Measurements from ENCODE around the gene RNASEH1. TPM values are rescaled to one million over a fixed set of nuclear protein-coding genes. Genes with fewer than 3 reads are reported as not detected.

RNASEH1 gene
- total and polyA plus RNA-seq, 3 experiments from 2014 or later, result 34.4 to 38.1 (median 36.5) TPM

GRCh38 chr2:3602553-3603339, 44.6 kb upstream of the RNASEH1 start:
- H3K27ac Mint-ChIP-seq, result peak overlapping the region in 1 of 8 donors; percentile 7
- Histone ChIP-seq H3K27me3 (ENCODE audit: insufficient read depth, low read length, poor library complexity, severe bottlenecking) (no peaks in the 10 kb centered on the region), H3K36me3 (ENCODE audit: insufficient read depth, low read length) (no peaks in the 10 kb centered on the region), H3K4me3 (ENCODE audit: low read length) (no peak overlapping the region), H3K9me3 (ENCODE audit: low read length) (no peaks in the 10 kb centered on the region), H3K27ac (ENCODE audit: low read depth, low read length) (no peak overlapping the region), H3K4me1 (ENCODE audit: insufficient read depth, low read length) (no peaks in the 10 kb centered on the region)
- H3K4me3 Mint-ChIP-seq, result no peak overlapping the region
- no peaks in the 10 kb centered on the region for H3K36me3 Mint-ChIP-seq
- ChIA-PET CTCF (no interaction called here), POLR2A (no interaction called here)
- H3K27me3 Mint-ChIP-seq, result peaks cover 0 to 4% of the 10 kb centered on the region in 2 donors
- no peak for DNase-seq
- peaks cover 0 to 12% (median 3%) of the 10 kb centered on the region in 3 donors for H3K4me1 Mint-ChIP-seq
- no peaks in the 10 kb centered on the region for H3K9me3 Mint-ChIP-seq

GRCh38 chr2:3601561-3602271, 43.6 kb upstream of the RNASEH1 start:
- no peak overlapping the region for H3K4me3 ChIP-seq (ENCODE audit: low read length)
- no peaks in the 10 kb centered on the region for H3K27me3 ChIP-seq (ENCODE audit: insufficient read depth, low read length, poor library complexity, severe bottlenecking)
- H3K9me3 ChIP-seq (ENCODE audit: low read length), result no peaks in the 10 kb centered on the region
- POLR2A ChIA-PET, result no interaction called here
- no peaks in the 10 kb centered on the region for H3K4me1 ChIP-seq (ENCODE audit: insufficient read depth, low read length)
- DNase-seq, result no peak
- H3K36me3 ChIP-seq (ENCODE audit: insufficient read depth, low read length), result no peaks in the 10 kb centered on the region
- H3K4me1 Mint-ChIP-seq, result peaks cover 0 to 12% (median 3%) of the 10 kb centered on the region in 3 donors
- H3K4me3 Mint-ChIP-seq, result no peak overlapping the region
- H3K27me3 Mint-ChIP-seq, result peaks cover 0 to 7% of the 10 kb centered on the region in 2 donors
- CTCF ChIA-PET, result no interaction called here
- peak overlapping the region in 1 of 8 donors; percentile 17 for H3K27ac Mint-ChIP-seq
- no peaks in the 10 kb centered on the region for H3K36me3 Mint-ChIP-seq
- no peak overlapping the region for H3K27ac ChIP-seq (ENCODE audit: low read depth, low read length)
- H3K9me3 Mint-ChIP-seq, result no peaks in the 10 kb centered on the region

- Mint-ChIP-seq H3K27me3 (peaks cover 0 to 7% of the 10 kb centered on the region in 2 donors), H3K4me3 (no peak overlapping the region), H3K27ac (no peak overlapping the region), H3K4me1 (peaks cover 0 to 9% (median 3%) of the 10 kb centered on the region in 3 donors), H3K36me3 (no peaks in the 10 kb centered on the region), H3K9me3 (no peaks in the 10 kb centered on the region)
- Histone ChIP-seq H3K4me1 (ENCODE audit: insufficient read depth, low read length) (no peaks in the 10 kb centered on the region), H3K9me3 (ENCODE audit: low read length) (no peaks in the 10 kb centered on the region), H3K4me3 (ENCODE audit: low read length) (no peak overlapping the region), H3K27ac (ENCODE audit: low read depth, low read length) (no peak overlapping the region), H3K27me3 (ENCODE audit: insufficient read depth, low read length, poor library complexity, severe bottlenecking) (no peaks in the 10 kb centered on the region), H3K36me3 (ENCODE audit: insufficient read depth, low read length) (no peaks in the 10 kb centered on the region)
- DNase-seq, result no peak
- POLR2A ChIA-PET, result no interaction called here
- CTCF ChIA-PET, result no interaction called here
Measured at GRCh38 chr2:3600256-3600855, 42.2 kb upstream of the RNASEH1 start.

GRCh38 chr2:3598912-3599854, 41.0 kb upstream of the RNASEH1 start:
- H3K36me3 Mint-ChIP-seq, result no peaks in the 10 kb centered on the region
- CTCF ChIA-PET, result no interaction called here
- H3K36me3 ChIP-seq (ENCODE audit: insufficient read depth, low read length), result no peaks in the 10 kb centered on the region
- no peak overlapping the region for H3K4me3 ChIP-seq (ENCODE audit: low read length)
- H3K27ac Mint-ChIP-seq, result peak overlapping the region in 1 of 8 donors; percentile 68
- POLR2A ChIA-PET, result no interaction called here
- H3K4me1 ChIP-seq (ENCODE audit: insufficient read depth, low read length), result no peaks in the 10 kb centered on the region
- H3K4me1 Mint-ChIP-seq, result peaks cover 0 to 3% (median 0%) of the 10 kb centered on the region in 3 donors
- H3K27me3 Mint-ChIP-seq, result peaks cover 0 to 4% of the 10 kb centered on the region in 2 donors
- no peak for DNase-seq
- no peaks in the 10 kb centered on the region for H3K9me3 Mint-ChIP-seq
- H3K27me3 ChIP-seq (ENCODE audit: insufficient read depth, low read length, poor library complexity, severe bottlenecking), result no peaks in the 10 kb centered on the region
- H3K27ac ChIP-seq (ENCODE audit: low read depth, low read length), result no peak overlapping the region
- no peaks in the 10 kb centered on the region for H3K9me3 ChIP-seq (ENCODE audit: low read length)
- H3K4me3 Mint-ChIP-seq, result no peak overlapping the region

GRCh38 chr2:3598197-3598910, 40.2 kb upstream of the RNASEH1 start:
- ChIA-PET CTCF (no interaction called here), POLR2A (no interaction called here)
- peaks cover 0 to 4% of the 10 kb centered on the region in 2 donors for H3K27me3 Mint-ChIP-seq
- Histone ChIP-seq H3K27me3 (ENCODE audit: insufficient read depth, low read length, poor library complexity, severe bottlenecking) (no peaks in the 10 kb centered on the region), H3K4me1 (ENCODE audit: insufficient read depth, low read length) (no peaks in the 10 kb centered on the region), H3K36me3 (ENCODE audit: insufficient read depth, low read length) (no peaks in the 10 kb centered on the region), H3K27ac (ENCODE audit: low read depth, low read length) (no peak overlapping the region), H3K9me3 (ENCODE audit: low read length) (no peaks in the 10 kb centered on the region), H3K4me3 (ENCODE audit: low read length) (no peak overlapping the region)
- peak overlapping the region in 1 of 8 donors; percentile 68 for H3K27ac Mint-ChIP-seq
- no peaks in the 10 kb centered on the region for H3K36me3 Mint-ChIP-seq
- no peak for DNase-seq
- no peaks in the 10 kb centered on the region for H3K9me3 Mint-ChIP-seq
- H3K4me3 Mint-ChIP-seq, result no peak overlapping the region
- H3K4me1 Mint-ChIP-seq, result peaks cover 0 to 3% (median 0%) of the 10 kb centered on the region in 3 donors

- H3K4me1 Mint-ChIP-seq, result peaks cover 0 to 3% (median 0%) of the 10 kb centered on the region in 3 donors
- Histone ChIP-seq H3K27ac (ENCODE audit: low read depth, low read length) (no peak overlapping the region), H3K9me3 (ENCODE audit: low read length) (no peaks in the 10 kb centered on the region), H3K4me1 (ENCODE audit: insufficient read depth, low read length) (no peaks in the 10 kb centered on the region), H3K27me3 (ENCODE audit: insufficient read depth, low read length, poor library complexity, severe bottlenecking) (no peaks in the 10 kb centered on the region), H3K4me3 (ENCODE audit: low read length) (no peak overlapping the region), H3K36me3 (ENCODE audit: insufficient read depth, low read length) (no peaks in the 10 kb centered on the region)
- peaks cover 0 to 4% of the 10 kb centered on the region in 2 donors for H3K27me3 Mint-ChIP-seq
- POLR2A ChIA-PET, result no interaction called here
- no peak overlapping the region for H3K27ac Mint-ChIP-seq
- H3K36me3 Mint-ChIP-seq, result no peaks in the 10 kb centered on the region
- peak in 1 of 5 donors; percentile 48 for DNase-seq
- H3K4me3 Mint-ChIP-seq, result no peak overlapping the region
- H3K9me3 Mint-ChIP-seq, result no peaks in the 10 kb centered on the region
- CTCF ChIA-PET, result no interaction called here
Measured at GRCh38 chr2:3597567-3597966, 39.4 kb upstream of the RNASEH1 start.

GRCh38 chr2:3596901-3597417, 38.8 kb upstream of the RNASEH1 start:
- Histone ChIP-seq H3K4me1 (ENCODE audit: insufficient read depth, low read length) (no peaks in the 10 kb centered on the region), H3K9me3 (ENCODE audit: low read length) (no peaks in the 10 kb centered on the region), H3K36me3 (ENCODE audit: insufficient read depth, low read length) (no peaks in the 10 kb centered on the region), H3K27me3 (ENCODE audit: insufficient read depth, low read length, poor library complexity, severe bottlenecking) (no peaks in the 10 kb centered on the region), H3K4me3 (ENCODE audit: low read length) (no peak overlapping the region), H3K27ac (ENCODE audit: low read depth, low read length) (no peak overlapping the region)
- CTCF ChIA-PET, result no interaction called here
- Mint-ChIP-seq H3K27ac (no peak overlapping the region), H3K9me3 (no peaks in the 10 kb centered on the region), H3K36me3 (no peaks in the 10 kb centered on the region), H3K4me1 (peaks cover 0 to 3% (median 0%) of the 10 kb centered on the region in 3 donors), H3K27me3 (peaks cover 0 to 3% of the 10 kb centered on the region in 2 donors), H3K4me3 (no peak overlapping the region)
- POLR2A ChIA-PET, result no interaction called here
- no peak for DNase-seq

All from CD8-positive, alpha-beta memory T cell (primary cell).